GM12873 (cell line): ENCODE data around the gene DPP8.

Experiments used
- TF ChIP-seq, protein P1 (sequence below): IDR thresholded peaks from 2 replicates; pipeline ENCODE4 v1.5.1; 2012; ENCODE audit warnings: low read depth, mild to moderate bottlenecking, moderate library complexity, low read length, control low read depth; ENCODE audit not compliant: insufficient read depth; ENCODE audit errors: missing control alignments

Gene DPP8

DNA sequence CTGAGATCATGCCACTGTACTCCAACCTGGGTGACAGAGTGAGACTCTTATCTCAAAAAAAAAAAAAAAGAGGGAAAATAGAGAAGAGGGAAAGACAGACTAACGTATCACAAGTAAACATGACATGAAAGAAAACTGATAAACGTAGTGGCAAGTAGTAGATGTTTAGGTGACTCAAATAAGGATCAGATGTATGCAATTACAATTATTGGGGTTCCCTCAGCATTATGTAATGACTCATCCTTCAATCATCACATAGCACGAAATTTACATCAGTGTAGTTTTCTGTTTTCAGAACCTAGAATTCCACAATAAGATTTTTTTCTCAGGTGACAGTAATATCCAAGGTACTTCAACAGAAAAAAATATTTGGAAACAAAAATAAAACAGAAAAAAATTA is 46.6 kb downstream of the DPP8 start:
- TF ChIP-seq, protein P1, sequence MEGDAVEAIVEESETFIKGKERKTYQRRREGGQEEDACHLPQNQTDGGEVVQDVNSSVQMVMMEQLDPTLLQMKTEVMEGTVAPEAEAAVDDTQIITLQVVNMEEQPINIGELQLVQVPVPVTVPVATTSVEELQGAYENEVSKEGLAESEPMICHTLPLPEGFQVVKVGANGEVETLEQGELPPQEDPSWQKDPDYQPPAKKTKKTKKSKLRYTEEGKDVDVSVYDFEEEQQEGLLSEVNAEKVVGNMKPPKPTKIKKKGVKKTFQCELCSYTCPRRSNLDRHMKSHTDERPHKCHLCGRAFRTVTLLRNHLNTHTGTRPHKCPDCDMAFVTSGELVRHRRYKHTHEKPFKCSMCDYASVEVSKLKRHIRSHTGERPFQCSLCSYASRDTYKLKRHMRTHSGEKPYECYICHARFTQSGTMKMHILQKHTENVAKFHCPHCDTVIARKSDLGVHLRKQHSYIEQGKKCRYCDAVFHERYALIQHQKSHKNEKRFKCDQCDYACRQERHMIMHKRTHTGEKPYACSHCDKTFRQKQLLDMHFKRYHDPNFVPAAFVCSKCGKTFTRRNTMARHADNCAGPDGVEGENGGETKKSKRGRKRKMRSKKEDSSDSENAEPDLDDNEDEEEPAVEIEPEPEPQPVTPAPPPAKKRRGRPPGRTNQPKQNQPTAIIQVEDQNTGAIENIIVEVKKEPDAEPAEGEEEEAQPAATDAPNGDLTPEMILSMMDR: no peak

DNA sequence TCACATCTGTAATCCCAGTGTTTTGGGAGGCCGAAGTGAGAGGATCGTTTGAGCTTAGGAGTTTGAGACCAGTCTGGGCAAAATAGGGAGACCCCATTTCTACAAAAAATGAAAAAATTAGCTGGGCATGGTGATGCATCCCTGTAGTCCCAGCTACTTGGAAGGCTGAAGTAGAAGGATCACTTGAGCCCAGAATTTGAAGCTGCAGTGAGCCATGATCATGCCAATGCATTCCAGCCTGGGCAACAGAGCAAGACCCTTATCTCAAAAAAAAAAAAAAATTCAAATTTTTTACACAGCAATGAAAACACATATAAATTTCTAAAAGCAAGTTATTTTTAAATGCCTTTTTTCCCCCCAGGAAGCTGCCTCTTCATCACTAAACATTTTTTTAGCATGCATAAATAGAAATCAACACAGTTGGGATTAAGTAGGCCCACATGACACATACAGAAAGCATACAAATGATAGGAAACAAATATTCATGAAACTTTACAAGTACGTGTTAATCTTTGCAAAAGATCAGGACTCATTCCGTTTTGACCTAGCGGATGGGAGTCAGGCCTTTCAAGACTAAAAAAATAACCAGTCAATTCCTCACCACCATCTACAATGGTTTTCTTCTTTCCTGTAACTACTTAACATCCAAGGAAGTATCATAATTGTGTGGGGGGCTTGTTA is 49.1 kb downstream of the DPP8 start:
- TF ChIP-seq, protein P1: no peak

DNA sequence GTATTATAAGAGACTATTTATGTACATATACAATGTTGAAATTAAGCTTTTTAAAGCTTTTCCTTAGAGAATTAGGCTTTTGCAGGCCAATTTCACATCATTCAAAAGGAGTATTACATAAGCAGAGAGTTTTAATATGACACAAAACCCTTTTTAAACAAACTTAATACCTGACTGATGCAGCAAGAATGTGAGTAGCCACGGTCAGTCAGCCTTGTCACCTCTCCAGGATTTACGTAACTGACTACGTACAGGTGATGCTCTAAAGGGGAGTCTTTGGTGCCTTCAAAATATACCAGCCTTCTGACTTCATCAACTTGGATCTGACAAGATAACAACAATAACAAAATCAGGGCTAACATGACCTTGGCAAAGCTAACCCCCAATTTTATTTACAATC is 50.6 kb downstream of the DPP8 start:
- TF ChIP-seq, protein P1: no peak

DNA sequence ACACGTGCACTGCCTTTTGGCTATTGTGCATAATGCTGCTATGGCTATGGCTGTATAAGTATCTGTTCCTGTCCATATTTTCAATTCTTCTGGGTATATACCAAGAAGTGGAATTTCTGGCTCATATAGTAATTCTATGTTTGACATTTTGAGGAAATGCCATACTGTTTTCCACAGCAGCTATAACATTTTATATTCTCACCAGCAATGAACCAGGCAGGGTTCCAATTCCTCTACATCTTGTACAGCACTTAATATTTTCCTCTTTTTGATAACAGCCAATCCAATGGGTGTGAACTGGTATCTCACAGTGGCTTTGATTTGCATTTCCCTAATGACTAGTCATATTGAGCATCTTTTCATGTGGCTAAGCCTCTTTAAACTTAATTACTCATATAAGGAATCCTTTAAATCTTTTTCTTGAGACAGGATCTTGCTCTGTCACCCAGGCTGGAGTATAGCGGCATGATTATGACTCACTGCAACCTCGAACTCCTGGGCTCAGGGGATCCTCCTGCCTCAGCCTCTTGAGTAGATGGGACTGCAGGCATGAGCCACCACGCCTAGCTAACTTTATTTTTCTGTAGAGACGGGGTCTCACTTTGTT is 56.6 kb downstream of the DPP8 start:
- TF ChIP-seq, protein P1: no peak

DNA sequence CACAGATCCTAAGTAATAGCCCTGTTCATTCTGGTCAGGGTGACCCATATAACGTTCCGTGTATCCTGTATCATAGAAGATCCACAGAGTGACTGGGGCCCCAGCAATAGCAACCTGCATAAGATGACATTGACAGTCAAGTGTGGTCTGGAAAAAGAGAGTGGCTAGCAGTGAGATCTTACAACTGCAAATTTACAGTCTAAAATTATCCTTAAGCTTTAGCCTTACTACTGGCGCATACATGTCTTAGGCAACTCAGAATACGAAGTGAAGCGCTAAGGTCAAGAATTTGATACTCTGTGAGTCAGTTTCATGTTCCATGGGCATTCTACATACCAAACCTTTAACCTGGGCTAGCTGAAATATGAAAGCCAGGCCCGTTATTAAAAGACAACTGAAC is 65.5 kb downstream of the DPP8 start:
- TF ChIP-seq, protein P1: no peak

DNA sequence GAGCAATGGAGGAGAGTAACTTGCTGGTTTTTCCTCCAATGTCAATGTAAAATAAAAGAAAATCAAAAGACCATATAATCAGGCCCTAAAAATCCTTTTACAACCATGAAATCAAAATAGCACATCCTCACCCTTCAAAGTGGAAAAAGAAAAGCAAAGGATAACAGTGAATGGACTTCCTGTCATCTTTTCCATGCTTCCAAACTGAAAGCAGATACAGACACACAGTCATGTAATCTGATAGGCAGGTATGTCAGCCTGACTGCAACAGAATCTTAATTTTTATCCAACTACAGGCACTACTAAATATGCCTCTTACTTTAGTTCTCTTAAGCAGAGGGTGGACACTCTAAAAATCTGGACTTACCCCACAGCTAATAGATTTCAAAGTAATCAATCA is 66.9 kb downstream of the DPP8 start:
- TF ChIP-seq, protein P1: no peak

DNA sequence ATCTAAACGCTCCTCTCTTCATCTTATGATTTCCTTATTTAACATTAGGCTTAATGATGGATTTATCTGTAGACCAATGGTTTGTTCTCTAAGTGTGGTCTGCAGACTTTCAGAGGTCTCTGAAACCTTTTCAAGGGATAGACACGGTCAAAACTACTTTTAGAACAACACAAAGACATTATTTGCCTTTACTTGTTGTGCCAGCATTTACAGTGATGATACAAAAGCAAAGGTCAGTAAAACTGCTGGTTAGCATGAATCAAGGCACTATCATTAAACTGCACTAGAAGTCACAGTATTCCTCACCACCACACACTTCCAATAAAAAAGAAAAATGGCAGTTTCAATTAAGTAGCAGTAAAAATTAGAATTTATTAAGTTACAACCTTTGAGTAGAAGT is 70.3 kb downstream of the DPP8 start:
- TF ChIP-seq, protein P1: no peak
